HepG2 (cell line): ENCODE data around the gene LYPD4. TPM values are rescaled to one million over a fixed set of nuclear protein-coding genes. Genes with fewer than 3 reads are reported as not detected.

Source experiments
- ATAC-seq: fragments of 200-7000 bp; cut with Tn5 transposase; 3 replicates; pipeline ENCODE4 v1.9.1; 2020; ENCODE audit warnings: mild to moderate bottlenecking, moderate library complexity
- BruUV-seq: library from RNA; stranded (reverse); fragments of 400-500 nt; replicated peaks from 2 replicates; lab custom pipeline; 2021; lab: Mats Ljungman, UMichigan
- CTCF ChIA-PET: fragments of 300-600 bp; formaldehyde crosslinking; extraction: SDS; loops from one replicate; lab custom pipeline; 2021; ENCODE audit warnings: low total read pairs, inconsistent platforms, low intra/inter-chr PET ratio; lab: Yijun Ruan, JAX
- POLR2A ChIA-PET: fragments of 350-600 bp; sonication (Branson Sonifier 250); formaldehyde crosslinking; loops from one replicate; lab custom pipeline; 2020; ENCODE audit warnings: antibody characterized with exemption, inconsistent platforms; lab: Yijun Ruan, JAX
- DNase-seq: peaks from one replicate; pipeline ENCODE4 v3.0.0-alpha.2; 2015; ENCODE audit warnings: low spot score
- FAIRE-seq: peaks from 3 replicates; lab custom pipeline; 2011; peaks lifted over from hg19 to GRCh38; lab: Jason Lieb, UNC
- H2AFZ ChIP-seq: one replicate; pipeline ENCODE4 v1.6.1; 2011; ENCODE audit warnings: low read length, inconsistent platforms
- H3K27ac ChIP-seq: fragments of 300-600 bp; 3 replicates; pipeline ENCODE4 v1.8.0; 2011; ENCODE audit warnings: mixed run types, mild to moderate bottlenecking, mixed read lengths, low read length, inconsistent platforms; ENCODE audit not compliant: insufficient read depth; ENCODE audit errors: extremely low read length
- H3K27me3 ChIP-seq, 2 experiments: fragments of 200-600 bp in 1 of 2; 2 replicates in 1 of 2; 3 replicates in 1 of 2; pipeline versions ENCODE4 v1.6.0 to v1.8.0; 2011; ENCODE audit warnings: low read length in 2 of 2, mild to moderate bottlenecking in 2 of 2, moderate library complexity in 2 of 2, inconsistent platforms in 1 of 2; ENCODE audit not compliant: insufficient read depth in 2 of 2, control insufficient read depth in 1 of 2
- H3K36me3 ChIP-seq, 2 experiments: fragments of 200-600 bp in 1 of 2; replicated peaks in 1 of 2; 2 replicates in 1 of 2; 3 replicates in 1 of 2; pipeline versions ENCODE4 v1.5.1 to v1.8.0; 2011; ENCODE audit warnings: low read length in 2 of 2, inconsistent platforms in 1 of 2; ENCODE audit not compliant: insufficient read depth in 2 of 2, control insufficient read depth in 1 of 2
- H3K4me1 ChIP-seq: 2 replicates; pipeline ENCODE4 v1.5.1; 2012; ENCODE audit warnings: low read length, inconsistent platforms; ENCODE audit not compliant: insufficient read depth
- H3K4me2 ChIP-seq: 2 replicates; pipeline ENCODE4 v1.6.0; 2011; ENCODE audit warnings: low read depth, low read length, inconsistent platforms
- H3K4me3 ChIP-seq, 3 experiments: fragments of 200-600 bp in 1 of 3; sonication (generic), shearing (Covaris generic) in 1 of 3; replicated peaks in 1 of 3; 2 replicates each; pipeline ENCODE4 v1.5.1; 2011 to 2016; ENCODE audit warnings: low read length in 3 of 3, inconsistent platforms in 2 of 3, low read depth in 2 of 3, mild to moderate bottlenecking in 2 of 3, control low read depth in 1 of 3, mixed read lengths in 1 of 3; ENCODE audit not compliant: insufficient read depth in 1 of 3
- H3K79me2 ChIP-seq: one replicate; pipeline ENCODE4 v1.6.1; 2011; ENCODE audit warnings: low read length, inconsistent platforms; ENCODE audit not compliant: insufficient read depth
- H3K9ac ChIP-seq: 2 replicates; pipeline ENCODE4 v1.6.0; 2011; ENCODE audit warnings: mild to moderate bottlenecking, low read depth, low read length, inconsistent platforms; ENCODE audit not compliant: insufficient read depth
- H3K9me3 ChIP-seq: 2 replicates; pipeline ENCODE4 v1.5.1; 2012; ENCODE audit warnings: mild to moderate bottlenecking, low read length
- H4K20me1 ChIP-seq: 2 replicates; pipeline ENCODE4 v1.6.0; 2011; ENCODE audit warnings: inconsistent platforms, mild to moderate bottlenecking, low read length, moderate library complexity; ENCODE audit not compliant: insufficient read depth
- MAFF ChIP-seq: IDR thresholded peaks from 2 replicates; pipeline ENCODE4 v1.6.1; 2011; ENCODE audit warnings: low read depth, low read length, improper control_type of control experiment
- RAD21 ChIP-seq: fragments of 450-650 bp; formaldehyde crosslinking; IDR thresholded peaks from 2 replicates; pipeline ENCODE4 v1.5.0; 2020; ENCODE audit warnings: mild to moderate bottlenecking
- RFXAP ChIP-seq: sonication (generic); formaldehyde crosslinking; IDR thresholded peaks from 2 replicates; pipeline ENCODE4 v1.4.0; 2020; ENCODE audit warnings: missing genetic modification reagents, borderline replicate concordance
- YEATS4 ChIP-seq: sonication (generic); formaldehyde crosslinking; IDR thresholded peaks from 2 replicates; pipeline ENCODE4 v1.4.0; 2020; ENCODE audit warnings: missing genetic modification reagents, borderline replicate concordance
- ZFP36L2 ChIP-seq: sonication (generic); formaldehyde crosslinking; IDR thresholded peaks from 2 replicates; pipeline ENCODE4 v1.4.0; 2020; ENCODE audit warnings: missing genetic modification reagents
- ZNF776 ChIP-seq: sonication (generic); formaldehyde crosslinking; IDR thresholded peaks from 2 replicates; pipeline ENCODE4 v1.4.0; 2020; ENCODE audit warnings: mild to moderate bottlenecking, missing genetic modification reagents
- ZNF816 ChIP-seq: sonication (generic); formaldehyde crosslinking; IDR thresholded peaks from 2 replicates; pipeline ENCODE4 v1.8.0; 2022; ENCODE audit warnings: missing genetic modification reagents, mild to moderate bottlenecking, borderline replicate concordance
- WGBS: methylation state at CpG from one replicate; pipeline ENCODE4 v1.1.6; 2017; ENCODE audit warnings: low lambda C conversion rate; 5-methylcytosine and 5-hydroxymethylcytosine counted together
- in situ Hi-C: cut with HindIII; loops from 2 replicates; pipeline ENCODE4 v1.10.0; 2017; ENCODE audit warnings: low pct_unique_long_range_greater_than_20kb; ENCODE audit not compliant: extremely low pct_ligation_motif_present
- intact Hi-C: fragments of 100-400 bp; cut with micrococcal nuclease; formaldehyde crosslinking; loops from one replicate; pipeline ENCODE4 v1.10.0; 2022; ENCODE audit not compliant: unreplicated experiment
- polyA plus RNA-seq, 8 experiments: library from polyadenylated mRNA; depleted of rRNA in 3 of 8; stranded (reverse) in 7 of 8; unstranded in 1 of 8; fragments of >200 nt; fragmentation: Illumina TruSeq in 4 of 8; extraction: Trizol in 4 of 8; gene quantifications; 2 replicates each; pipeline versions ENCODE4 v1.2.1 to v1.2.3, GENCODE V29; 2011 to 2016; ENCODE audit warnings: low read depth in 4 of 8, missing spikeins in 1 of 8, mixed read lengths in 1 of 8; ENCODE audit not compliant: insufficient read depth in 1 of 8
- total RNA-seq, 5 experiments: library from RNA; depleted of rRNA; stranded (reverse); fragments of >200 nt; fragmentation: Illumina TruSeq; extraction: Trizol; gene quantifications; 2 replicates each; pipeline ENCODE4 v1.2.3, GENCODE V29; 2016; ENCODE audit warnings: low read depth in 1 of 5
- TF ChIP-seq, protein P1 (sequence below), 2 experiments: sonication (generic) in 1 of 2; formaldehyde crosslinking in 1 of 2; IDR thresholded peaks; 2 replicates each; pipeline versions ENCODE4 v1.6.1 to v1.9.0; 2014 to 2022; ENCODE audit warnings: antibody characterized with exemption in 1 of 2, borderline replicate concordance in 1 of 2, inconsistent platforms in 1 of 2, low read depth in 1 of 2, missing genetic modification reagents in 1 of 2
- TF ChIP-seq, protein P2 (sequence below): sonication (generic); formaldehyde crosslinking; IDR thresholded peaks from 2 replicates; pipeline ENCODE4 v1.5.0; 2020; ENCODE audit warnings: mild to moderate bottlenecking, missing genetic modification reagents
- TF ChIP-seq, protein P3 (sequence below): sonication (generic); formaldehyde crosslinking; IDR thresholded peaks from 2 replicates; pipeline ENCODE4 v1.5.1; 2020; ENCODE audit warnings: mild to moderate bottlenecking, missing genetic modification reagents, moderate library complexity

The LYPD4 gene
- total and polyA plus RNA-seq, 2 of the 13 experiments (the other 11 are each of a cell fraction or from before 2014, with no cell fraction given) = not detected

DNA sequence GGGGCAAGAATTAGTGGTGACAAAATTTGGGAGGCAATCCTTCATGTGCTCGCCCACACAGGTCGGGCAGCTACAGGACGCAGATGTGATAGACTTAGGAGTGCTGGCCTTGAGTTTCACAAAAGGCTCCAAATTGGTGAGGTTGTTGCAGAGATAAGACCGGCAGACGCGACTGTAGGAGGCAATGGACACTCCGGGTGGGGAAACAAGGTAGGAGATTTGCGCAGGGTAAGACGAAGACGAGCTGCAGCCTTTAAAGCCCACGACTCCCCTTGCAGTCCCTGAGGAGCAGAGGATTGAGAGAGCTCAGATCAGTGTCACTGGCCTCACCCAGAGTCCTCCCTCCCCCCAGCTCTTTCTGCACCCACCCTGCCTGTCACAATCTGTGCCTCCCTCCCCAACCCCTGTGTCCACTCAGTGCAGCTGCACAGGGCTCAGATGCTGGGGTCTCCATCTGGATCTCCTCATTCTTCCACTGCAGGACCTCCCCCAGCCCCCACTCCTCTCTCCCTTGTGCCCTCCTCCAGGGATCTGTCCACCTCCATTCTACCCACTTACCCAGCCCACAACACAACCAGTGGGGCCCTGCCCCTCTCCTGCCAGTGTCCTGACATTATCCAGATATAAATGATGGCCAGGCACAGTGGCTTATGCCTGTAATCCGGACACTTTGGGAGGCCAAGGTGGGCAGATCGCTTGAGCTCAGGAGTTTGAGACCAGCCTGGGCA, 6.3 kb downstream of the LYPD4 start (continued):
- TF ChIP-seq ZNF816 (CRISPR knock-in tag) (no peak), ZFP36L2 (CRISPR knock-in tag) (no peak)

DNA sequence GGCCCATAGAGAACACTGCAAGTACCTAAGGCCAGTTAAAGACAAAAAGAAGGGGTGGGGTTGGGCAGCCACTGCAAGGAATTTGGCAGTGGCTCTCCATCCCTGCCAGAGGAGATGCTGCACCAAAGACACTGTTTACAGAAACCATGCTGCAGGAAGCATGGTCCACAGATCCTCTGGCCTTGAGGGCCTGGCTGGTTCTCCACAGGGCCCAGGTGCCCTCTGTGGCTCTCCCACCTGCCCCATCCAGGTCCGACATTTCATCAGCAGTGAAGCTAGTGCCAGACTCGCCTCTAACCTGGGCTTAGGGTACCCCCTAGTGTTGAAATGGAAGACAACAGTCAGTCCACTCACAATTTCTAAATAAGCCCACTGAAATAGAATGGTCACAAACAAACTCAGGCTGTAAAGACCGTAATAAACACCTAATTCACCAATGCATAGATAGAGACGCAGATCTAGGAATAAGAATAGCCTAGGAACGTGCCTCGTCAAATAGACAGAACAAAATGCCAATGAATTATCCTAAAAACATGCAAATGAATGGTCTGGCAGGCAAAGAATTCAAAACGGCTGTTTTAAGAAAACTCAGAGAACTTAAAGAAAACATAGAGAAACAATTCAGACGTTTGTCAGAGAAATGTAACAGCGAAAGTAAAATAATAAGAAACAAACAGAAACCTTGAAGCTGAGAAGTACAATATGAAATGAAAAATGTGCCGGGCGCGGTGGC, 23.3 kb downstream of the LYPD4 start:
- Histone ChIP-seq H3K4me2 (no peak overlapping the region), H3K36me3 (no peaks in the 10 kb centered on the region), H3K27ac (no peak overlapping the region), H2AFZ (no peak overlapping the region), H3K79me2 (no peaks in the 10 kb centered on the region), H3K4me1 (no peaks in the 10 kb centered on the region), H3K4me3 (no peak overlapping the region), H4K20me1 (no peaks in the 10 kb centered on the region), H3K27me3 (peaks cover 0 to 6% of the 10 kb centered on the region in 2 experiments; a peak in 1 of 5 replicates), H3K9ac (no peak overlapping the region), H3K9me3 (no peaks in the 10 kb centered on the region)
- 27% methylated on average over 11 of the region's 12 CpGs for WGBS
- CTCF ChIA-PET = interaction anchor here (0.7 to 1.5 kb wide), 5 partner anchors 28 to 114 kb away, joined by 3 to 20 read pairs (median 4); no protein-coding TSS in a partner anchor
- intact Hi-C loops = loop anchor here (1.0 kb wide), 1 partner anchor 28 kb away; no protein-coding TSS in a partner anchor
- ATAC-seq = peak; percentile 80
- in situ Hi-C loops = no loop called here
- DNase-seq = peak; percentile 41
- no TSS peak for BruUV-seq
- POLR2A ChIA-PET = no interaction called here
- FAIRE-seq = peak; percentile 15
- TF ChIP-seq RAD21 (CRISPR knock-in tag) = peak; percentile 68
- no peak for TF ChIP-seq ZNF776
- TF ChIP-seq MAFF = no peak
- TF ChIP-seq RFXAP = no peak
- no peak for TF ChIP-seq YEATS4 (CRISPR knock-in tag)
- TF ChIP-seq, protein P1, sequence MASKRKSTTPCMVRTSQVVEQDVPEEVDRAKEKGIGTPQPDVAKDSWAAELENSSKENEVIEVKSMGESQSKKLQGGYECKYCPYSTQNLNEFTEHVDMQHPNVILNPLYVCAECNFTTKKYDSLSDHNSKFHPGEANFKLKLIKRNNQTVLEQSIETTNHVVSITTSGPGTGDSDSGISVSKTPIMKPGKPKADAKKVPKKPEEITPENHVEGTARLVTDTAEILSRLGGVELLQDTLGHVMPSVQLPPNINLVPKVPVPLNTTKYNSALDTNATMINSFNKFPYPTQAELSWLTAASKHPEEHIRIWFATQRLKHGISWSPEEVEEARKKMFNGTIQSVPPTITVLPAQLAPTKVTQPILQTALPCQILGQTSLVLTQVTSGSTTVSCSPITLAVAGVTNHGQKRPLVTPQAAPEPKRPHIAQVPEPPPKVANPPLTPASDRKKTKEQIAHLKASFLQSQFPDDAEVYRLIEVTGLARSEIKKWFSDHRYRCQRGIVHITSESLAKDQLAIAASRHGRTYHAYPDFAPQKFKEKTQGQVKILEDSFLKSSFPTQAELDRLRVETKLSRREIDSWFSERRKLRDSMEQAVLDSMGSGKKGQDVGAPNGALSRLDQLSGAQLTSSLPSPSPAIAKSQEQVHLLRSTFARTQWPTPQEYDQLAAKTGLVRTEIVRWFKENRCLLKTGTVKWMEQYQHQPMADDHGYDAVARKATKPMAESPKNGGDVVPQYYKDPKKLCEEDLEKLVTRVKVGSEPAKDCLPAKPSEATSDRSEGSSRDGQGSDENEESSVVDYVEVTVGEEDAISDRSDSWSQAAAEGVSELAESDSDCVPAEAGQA (IDR thresholded peaks at IDR 0.05; ENCODE audit: low read depth) = no peak
- TF ChIP-seq, protein P1 (CRISPR knock-in tag; IDR thresholded peaks at IDR 0.05; ENCODE audit: borderline replicate concordance) = no peak
- TF ChIP-seq, protein P2, sequence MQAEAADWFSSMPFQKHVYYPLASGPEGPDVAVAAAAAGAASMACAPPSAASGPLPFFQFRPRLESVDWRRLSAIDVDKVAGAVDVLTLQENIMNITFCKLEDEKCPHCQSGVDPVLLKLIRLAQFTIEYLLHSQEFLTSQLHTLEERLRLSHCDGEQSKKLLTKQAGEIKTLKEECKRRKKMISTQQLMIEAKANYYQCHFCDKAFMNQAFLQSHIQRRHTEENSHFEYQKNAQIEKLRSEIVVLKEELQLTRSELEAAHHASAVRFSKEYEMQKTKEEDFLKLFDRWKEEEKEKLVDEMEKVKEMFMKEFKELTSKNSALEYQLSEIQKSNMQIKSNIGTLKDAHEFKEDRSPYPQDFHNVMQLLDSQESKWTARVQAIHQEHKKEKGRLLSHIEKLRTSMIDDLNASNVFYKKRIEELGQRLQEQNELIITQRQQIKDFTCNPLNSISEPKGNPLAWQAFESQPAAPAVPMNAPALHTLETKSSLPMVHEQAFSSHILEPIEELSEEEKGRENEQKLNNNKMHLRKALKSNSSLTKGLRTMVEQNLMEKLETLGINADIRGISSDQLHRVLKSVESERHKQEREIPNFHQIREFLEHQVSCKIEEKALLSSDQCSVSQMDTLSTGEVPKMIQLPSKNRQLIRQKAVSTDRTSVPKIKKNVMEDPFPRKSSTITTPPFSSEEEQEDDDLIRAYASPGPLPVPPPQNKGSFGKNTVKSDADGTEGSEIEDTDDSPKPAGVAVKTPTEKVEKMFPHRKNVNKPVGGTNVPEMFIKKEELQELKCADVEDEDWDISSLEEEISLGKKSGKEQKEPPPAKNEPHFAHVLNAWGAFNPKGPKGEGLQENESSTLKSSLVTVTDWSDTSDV (CRISPR knock-in tag) = no peak
- TF ChIP-seq, protein P3, sequence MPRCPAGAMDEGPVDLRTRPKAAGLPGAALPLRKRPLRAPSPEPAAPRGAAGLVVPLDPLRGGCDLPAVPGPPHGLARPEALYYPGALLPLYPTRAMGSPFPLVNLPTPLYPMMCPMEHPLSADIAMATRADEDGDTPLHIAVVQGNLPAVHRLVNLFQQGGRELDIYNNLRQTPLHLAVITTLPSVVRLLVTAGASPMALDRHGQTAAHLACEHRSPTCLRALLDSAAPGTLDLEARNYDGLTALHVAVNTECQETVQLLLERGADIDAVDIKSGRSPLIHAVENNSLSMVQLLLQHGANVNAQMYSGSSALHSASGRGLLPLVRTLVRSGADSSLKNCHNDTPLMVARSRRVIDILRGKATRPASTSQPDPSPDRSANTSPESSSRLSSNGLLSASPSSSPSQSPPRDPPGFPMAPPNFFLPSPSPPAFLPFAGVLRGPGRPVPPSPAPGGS (CRISPR knock-in tag) = no peak
